ENCODE results near the gene VTI1A.

DNA sequence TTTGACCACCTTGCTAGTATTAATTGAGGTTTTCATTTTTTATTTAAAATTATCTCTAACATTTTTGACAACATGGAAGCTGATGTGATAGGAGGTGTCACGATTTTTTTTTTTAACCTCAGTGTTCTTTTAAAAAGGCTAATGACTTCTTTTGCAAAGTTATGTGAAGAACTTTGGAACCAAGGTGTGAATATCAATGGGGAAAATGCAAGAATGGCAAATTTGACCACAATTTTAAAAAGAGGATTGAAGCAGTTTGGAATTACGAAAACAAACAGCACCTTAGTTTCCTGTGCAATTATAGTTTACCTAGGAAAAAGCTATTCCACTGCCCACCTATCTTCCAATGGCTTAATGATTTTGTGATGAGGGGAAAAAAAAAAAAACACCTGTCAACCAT lies 232.4 kb downstream of the VTI1A start:
- TF ChIP-seq EZH2phosphoT487 (IDR thresholded peaks at IDR 0.05; ENCODE audit: low read depth, severe bottlenecking, unreplicated experiment) (no peak), EZH2 (IDR thresholded peaks at IDR 0.05; ENCODE audit: borderline replicate concordance) (no peak)
- TF ChIP-seq, protein P1, sequence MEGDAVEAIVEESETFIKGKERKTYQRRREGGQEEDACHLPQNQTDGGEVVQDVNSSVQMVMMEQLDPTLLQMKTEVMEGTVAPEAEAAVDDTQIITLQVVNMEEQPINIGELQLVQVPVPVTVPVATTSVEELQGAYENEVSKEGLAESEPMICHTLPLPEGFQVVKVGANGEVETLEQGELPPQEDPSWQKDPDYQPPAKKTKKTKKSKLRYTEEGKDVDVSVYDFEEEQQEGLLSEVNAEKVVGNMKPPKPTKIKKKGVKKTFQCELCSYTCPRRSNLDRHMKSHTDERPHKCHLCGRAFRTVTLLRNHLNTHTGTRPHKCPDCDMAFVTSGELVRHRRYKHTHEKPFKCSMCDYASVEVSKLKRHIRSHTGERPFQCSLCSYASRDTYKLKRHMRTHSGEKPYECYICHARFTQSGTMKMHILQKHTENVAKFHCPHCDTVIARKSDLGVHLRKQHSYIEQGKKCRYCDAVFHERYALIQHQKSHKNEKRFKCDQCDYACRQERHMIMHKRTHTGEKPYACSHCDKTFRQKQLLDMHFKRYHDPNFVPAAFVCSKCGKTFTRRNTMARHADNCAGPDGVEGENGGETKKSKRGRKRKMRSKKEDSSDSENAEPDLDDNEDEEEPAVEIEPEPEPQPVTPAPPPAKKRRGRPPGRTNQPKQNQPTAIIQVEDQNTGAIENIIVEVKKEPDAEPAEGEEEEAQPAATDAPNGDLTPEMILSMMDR (IDR thresholded peaks at IDR 0.05; ENCODE audit: poor library complexity) = no peak
